Effector memory CD4-positive, alpha-beta T cell (primary cell): ENCODE results near the gene SLX9.

Source experiments
- DNase-seq, 3 donors: peaks; one replicate each; pipeline ENCODE4 v3.0.0-alpha.2; 2020
- H3K27ac ChIP-seq: 2 replicates; pipeline ENCODE4 v1.7.0; 2013; ENCODE audit warnings: mild to moderate bottlenecking, low read length, moderate library complexity; ENCODE audit not compliant: insufficient read depth, poor library complexity, severe bottlenecking
- H3K27me3 ChIP-seq: replicated peaks from 2 replicates; pipeline ENCODE4 v1.7.0; 2013; ENCODE audit warnings: mild to moderate bottlenecking, low read length; ENCODE audit not compliant: insufficient read depth, control insufficient read depth, poor library complexity, severe bottlenecking
- H3K36me3 ChIP-seq: 2 replicates; pipeline ENCODE4 v1.7.0; 2013; ENCODE audit warnings: mild to moderate bottlenecking, low read length, moderate library complexity; ENCODE audit not compliant: control insufficient read depth, insufficient read depth
- H3K4me1 ChIP-seq: 2 replicates; pipeline ENCODE4 v1.7.0; 2013; ENCODE audit warnings: low read length, mild to moderate bottlenecking; ENCODE audit not compliant: control insufficient read depth, insufficient read depth, poor library complexity, severe bottlenecking
- H3K4me3 ChIP-seq: 2 replicates; pipeline ENCODE4 v1.7.0; 2013; ENCODE audit warnings: low read length, low read depth, mild to moderate bottlenecking; ENCODE audit not compliant: insufficient read depth, poor library complexity, severe bottlenecking
- H3K9me3 ChIP-seq: 2 replicates; pipeline ENCODE4 v1.7.0; 2013; ENCODE audit warnings: mild to moderate bottlenecking, low read length, moderate library complexity; ENCODE audit not compliant: control insufficient read depth

Gene SLX9

GRCh38 chr21:44955141-44955797, 15.4 kb downstream of the SLX9 start:
- Histone ChIP-seq H3K4me1 (no peaks in the 10 kb centered on the region), H3K4me3 (no peak overlapping the region), H3K9me3 (no peaks in the 10 kb centered on the region), H3K27me3 (no peaks in the 10 kb centered on the region), H3K36me3 (peaks cover 44% of the 10 kb centered on the region), H3K27ac (no peak overlapping the region)
- DNase-seq = no peak

GRCh38 chr21:44955798-44956175, 16.0 kb downstream of the SLX9 start:
- no peaks in the 10 kb centered on the region for H3K9me3 ChIP-seq
- H3K36me3 ChIP-seq = peaks cover 44% of the 10 kb centered on the region
- DNase-seq = no peak
- H3K4me3 ChIP-seq = no peak overlapping the region
- no peak overlapping the region for H3K27ac ChIP-seq
- H3K4me1 ChIP-seq = no peaks in the 10 kb centered on the region
- H3K27me3 ChIP-seq = no peaks in the 10 kb centered on the region

DNA sequence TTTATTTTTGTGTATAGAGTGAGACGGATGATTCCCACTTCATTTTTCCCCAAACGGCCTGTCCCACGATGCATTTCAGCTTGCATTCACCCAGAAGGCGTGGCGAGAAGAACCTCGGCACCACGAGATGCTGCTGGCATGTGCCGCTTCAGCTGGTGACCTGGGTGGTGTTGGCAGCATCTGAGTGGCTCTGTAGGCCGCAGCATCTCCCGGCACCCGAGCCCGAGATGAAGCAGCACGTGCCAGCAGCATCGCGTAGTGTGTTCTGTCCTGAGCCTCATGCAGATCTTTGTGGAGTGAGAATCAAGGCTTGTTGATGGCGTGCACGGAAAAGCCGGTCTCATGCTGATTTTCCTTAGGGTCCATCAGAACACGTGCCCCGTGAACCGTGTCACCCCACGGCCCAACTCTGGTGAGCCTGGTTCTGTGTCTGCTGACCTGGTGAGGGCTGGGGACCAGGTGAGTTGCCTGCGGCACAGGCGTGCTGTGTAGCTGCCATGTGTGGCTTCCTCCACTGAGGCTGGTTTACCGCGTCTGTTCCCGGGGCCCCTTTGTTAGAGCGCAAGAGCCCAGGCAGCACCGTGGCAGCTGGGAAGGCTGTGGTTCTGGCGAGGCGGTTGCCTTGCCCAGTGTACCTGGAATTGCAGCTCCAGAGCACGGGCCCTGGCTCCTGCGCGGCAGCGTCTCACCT, 16.7 kb downstream of the SLX9 start:
- Histone ChIP-seq H3K4me1 (no peaks in the 10 kb centered on the region), H3K27ac (no peak overlapping the region), H3K9me3 (no peaks in the 10 kb centered on the region), H3K4me3 (no peak overlapping the region), H3K27me3 (no peaks in the 10 kb centered on the region), H3K36me3 (peaks cover 50% of the 10 kb centered on the region)
- DNase-seq = no peak

DNA sequence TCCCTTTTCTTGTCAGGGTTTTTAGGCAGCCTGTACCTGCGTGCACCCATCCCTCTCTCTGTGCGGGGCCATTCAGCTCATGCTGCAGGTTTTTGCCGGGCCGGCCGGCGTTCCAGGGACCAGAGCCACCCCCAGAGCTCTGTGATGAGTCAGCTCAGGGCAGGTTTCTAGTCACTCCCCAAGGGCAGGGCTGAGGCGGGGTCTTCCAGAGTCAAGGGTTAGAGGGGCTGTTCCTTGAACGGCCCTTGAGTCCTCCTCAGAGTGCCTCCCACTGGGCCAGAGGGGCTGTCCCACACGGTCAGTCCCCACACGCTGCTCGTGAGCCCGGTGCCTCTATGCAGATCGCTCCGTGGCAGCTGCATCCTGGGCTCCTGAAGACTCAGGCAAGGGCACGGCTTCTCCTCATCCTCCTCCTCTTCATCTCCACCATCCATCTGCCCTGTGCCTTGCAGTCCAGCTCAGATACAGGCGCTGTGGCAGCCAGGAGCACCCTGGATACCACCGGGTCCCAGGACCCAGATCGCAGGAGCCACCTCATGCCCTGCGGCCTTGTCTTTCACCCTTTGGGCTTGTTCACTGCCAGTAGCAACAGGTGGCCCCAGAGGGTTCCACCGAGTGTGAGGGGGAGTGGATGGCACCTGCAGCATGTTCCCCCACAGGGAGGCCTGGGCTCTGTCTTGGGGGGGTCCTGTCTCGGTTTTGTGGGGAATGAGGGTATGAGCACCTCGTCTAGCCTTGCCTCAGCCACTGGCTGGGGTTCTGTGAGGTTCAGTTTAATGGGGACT, 17.4 kb downstream of the SLX9 start:
- H3K27ac ChIP-seq = no peak overlapping the region
- DNase-seq = no peak
- no peak overlapping the region for H3K4me3 ChIP-seq
- H3K27me3 ChIP-seq = no peaks in the 10 kb centered on the region
- H3K9me3 ChIP-seq = no peaks in the 10 kb centered on the region
- H3K4me1 ChIP-seq = no peaks in the 10 kb centered on the region
- peaks cover 50% of the 10 kb centered on the region for H3K36me3 ChIP-seq

- DNase-seq = no peak
- Histone ChIP-seq H3K27me3 (no peaks in the 10 kb centered on the region), H3K27ac (no peak overlapping the region), H3K9me3 (no peaks in the 10 kb centered on the region), H3K4me3 (no peak overlapping the region), H3K4me1 (no peaks in the 10 kb centered on the region), H3K36me3 (peaks cover 56% of the 10 kb centered on the region)
Measured at GRCh38 chr21:44957901-44958451, 18.1 kb downstream of the SLX9 start.

- no peaks in the 10 kb centered on the region for H3K4me1 ChIP-seq
- no peak overlapping the region for H3K4me3 ChIP-seq
- peaks cover 53% of the 10 kb centered on the region for H3K36me3 ChIP-seq
- H3K9me3 ChIP-seq = no peaks in the 10 kb centered on the region
- DNase-seq = no peak
- H3K27ac ChIP-seq = no peak overlapping the region
- no peaks in the 10 kb centered on the region for H3K27me3 ChIP-seq
Measured at GRCh38 chr21:44958471-44959191, 18.8 kb downstream of the SLX9 start.

GRCh38 chr21:44959376-44960091, 19.7 kb downstream of the SLX9 start:
- no peak for DNase-seq
- Histone ChIP-seq H3K36me3 (peaks cover 48% of the 10 kb centered on the region), H3K27ac (no peak overlapping the region), H3K4me1 (no peaks in the 10 kb centered on the region), H3K4me3 (no peak overlapping the region), H3K27me3 (no peaks in the 10 kb centered on the region), H3K9me3 (no peaks in the 10 kb centered on the region)

GRCh38 chr21:44960141-44961092, 20.6 kb downstream of the SLX9 start:
- no peak for DNase-seq
- H3K27me3 ChIP-seq = no peaks in the 10 kb centered on the region
- H3K27ac ChIP-seq = no peak overlapping the region
- peaks cover 9% of the 10 kb centered on the region for H3K4me1 ChIP-seq
- H3K36me3 ChIP-seq = peaks cover 48% of the 10 kb centered on the region
- H3K9me3 ChIP-seq = no peaks in the 10 kb centered on the region
- no peak overlapping the region for H3K4me3 ChIP-seq
